Trophoblast cell (in vitro differentiated cells and primary cell): ENCODE data around the gene SPATS2.
"Not testable (repeated sequence)": the region's sequence is repeated elsewhere in the genome, so short reads cannot be mapped to it uniquely, and the experiment has no call there.

Source experiments
- DNase-seq, 2 donors: peaks; one replicate each; pipeline ENCODE4 v3.0.0-alpha.2; 2016
- H2AFZ ChIP-seq: 2 replicates; pipeline ENCODE4 v1.6.1; 2013; ENCODE audit warnings: low read length, moderate library complexity, mild to moderate bottlenecking; ENCODE audit not compliant: insufficient read depth, poor library complexity
- H2AK5ac ChIP-seq: 2 replicates; pipeline ENCODE4 v1.6.1; 2013; ENCODE audit warnings: mild to moderate bottlenecking, low read length
- H2BK120ac ChIP-seq: 2 replicates; pipeline ENCODE4 v1.6.1; 2013; ENCODE audit warnings: low read length, mild to moderate bottlenecking, moderate library complexity; ENCODE audit not compliant: insufficient read depth, poor library complexity
- H2BK12ac ChIP-seq: 2 replicates; pipeline ENCODE4 v1.6.1; 2013; ENCODE audit warnings: mild to moderate bottlenecking, low read length, moderate library complexity
- H2BK5ac ChIP-seq: 2 replicates; pipeline ENCODE4 v1.6.1; 2013; ENCODE audit warnings: low read length, low read depth, moderate library complexity, mild to moderate bottlenecking; ENCODE audit not compliant: poor library complexity
- H3K14ac ChIP-seq: 2 replicates; pipeline ENCODE4 v1.6.1; 2013; ENCODE audit warnings: mild to moderate bottlenecking, low read length
- H3K18ac ChIP-seq: 2 replicates; pipeline ENCODE4 v1.6.1; 2013; ENCODE audit warnings: mild to moderate bottlenecking, low read length
- H3K23ac ChIP-seq: 2 replicates; pipeline ENCODE4 v1.6.1; 2013; ENCODE audit warnings: low read length
- H3K27ac ChIP-seq: 2 replicates; pipeline ENCODE4 v1.5.1; 2013; ENCODE audit warnings: low read depth, mild to moderate bottlenecking, inconsistent platforms, low read length, moderate library complexity
- H3K27me3 ChIP-seq: 2 replicates; pipeline ENCODE4 v1.6.1; 2013; ENCODE audit warnings: inconsistent platforms, mild to moderate bottlenecking, low read length, moderate library complexity; ENCODE audit not compliant: insufficient read depth
- H3K36me3 ChIP-seq, 2 experiments: 1 replicate in 1 of 2; 2 replicates in 1 of 2; pipeline ENCODE4 v1.6.1; 2013; ENCODE audit warnings: low read length in 2 of 2, mild to moderate bottlenecking in 2 of 2, moderate library complexity in 1 of 2; ENCODE audit not compliant: insufficient read depth in 2 of 2, control insufficient read depth in 1 of 2
- H3K4ac ChIP-seq: 2 replicates; pipeline ENCODE4 v1.6.1; 2013; ENCODE audit warnings: low read depth, mild to moderate bottlenecking, low read length, moderate library complexity
- H3K4me1 ChIP-seq, 2 experiments: 1 replicate in 1 of 2; 2 replicates in 1 of 2; pipeline ENCODE4 v1.6.1; 2013; ENCODE audit warnings: low read length in 2 of 2, mild to moderate bottlenecking in 2 of 2, moderate library complexity in 1 of 2; ENCODE audit not compliant: insufficient read depth in 2 of 2, control insufficient read depth in 1 of 2
- H3K4me2 ChIP-seq: 2 replicates; pipeline ENCODE4 v1.6.1; 2013; ENCODE audit warnings: inconsistent platforms, mild to moderate bottlenecking, low read length, moderate library complexity
- H3K4me3 ChIP-seq: 2 replicates; pipeline ENCODE4 v1.5.1; 2013; ENCODE audit warnings: mild to moderate bottlenecking, low read depth, low read length, inconsistent platforms
- H3K79me1 ChIP-seq: one replicate; pipeline ENCODE4 v1.6.1; 2013; ENCODE audit warnings: low read length
- H3K79me2 ChIP-seq: 2 replicates; pipeline ENCODE4 v1.6.1; 2013; ENCODE audit warnings: low read length, mild to moderate bottlenecking; ENCODE audit not compliant: control insufficient read depth, insufficient read depth, poor library complexity
- H3K9ac ChIP-seq: 2 replicates; pipeline ENCODE4 v1.6.1; 2013; ENCODE audit warnings: mild to moderate bottlenecking, low read length
- H3K9me3 ChIP-seq: 2 replicates; pipeline ENCODE4 v1.6.1; 2013; ENCODE audit warnings: low read depth, mild to moderate bottlenecking, control low read depth, inconsistent platforms, low read length; ENCODE audit not compliant: insufficient read depth
- H4K12ac ChIP-seq: 2 replicates; pipeline ENCODE4 v1.6.1; 2013; ENCODE audit warnings: low read depth, mild to moderate bottlenecking, low read length, moderate library complexity
- H4K8ac ChIP-seq: 2 replicates; pipeline ENCODE4 v1.6.1; 2013; ENCODE audit warnings: low read depth, mild to moderate bottlenecking, low read length, moderate library complexity
- H4K91ac ChIP-seq: one replicate; pipeline ENCODE4 v1.6.1; 2013; ENCODE audit warnings: low read depth, mild to moderate bottlenecking, low read length, moderate library complexity
- WGBS: extraction: QIAGEN DNeasy Blood & Tissue Kit; methylation state at CpG from one replicate; pipeline ENCODE4 v1.1.7; 2013; ENCODE audit warnings: missing lambda C conversion rate; ENCODE audit not compliant: insufficient read length, insufficient coverage; ENCODE audit errors: extremely low coverage; 5-methylcytosine and 5-hydroxymethylcytosine counted together

The SPATS2 gene

GRCh38 chr12:49332441-49332861 lies 34.8 kb upstream of the SPATS2 start:
- Histone ChIP-seq H3K27me3 (peaks cover 29% of the 10 kb centered on the region), H4K8ac (no peak overlapping the region), H3K23ac (no peak overlapping the region), H3K14ac (no peak overlapping the region), H3K4me2 (no peak overlapping the region), H2BK12ac (no peak overlapping the region), H3K79me2 (no peaks in the 10 kb centered on the region), H3K36me3 (peaks cover 25 to 29% of the 10 kb centered on the region in 2 experiments), H2AFZ (no peak overlapping the region), H3K18ac (no peak overlapping the region), H3K4ac (no peak overlapping the region), H2BK5ac (no peak overlapping the region), H3K4me1 (peaks cover 4 to 5% of the 10 kb centered on the region in 2 experiments), H4K12ac (no peak overlapping the region), H2BK120ac (no peak overlapping the region), H4K91ac (no peak overlapping the region), H3K4me3 (no peak overlapping the region), H3K9ac (no peak overlapping the region), H3K9me3 (peaks cover 13% of the 10 kb centered on the region), H3K27ac (no peak overlapping the region), H2AK5ac (no peak overlapping the region), H3K79me1 (no peaks in the 10 kb centered on the region)
- no peak for DNase-seq
- WGBS, result no CpG with 5 or more reads among the region's 17 CpGs

- H3K14ac ChIP-seq, result no peak overlapping the region
- H4K8ac ChIP-seq, result no peak overlapping the region
- peaks cover 34% of the 10 kb centered on the region for H3K27me3 ChIP-seq
- H3K9ac ChIP-seq, result no peak overlapping the region
- H2BK12ac ChIP-seq, result no peak overlapping the region
- H3K18ac ChIP-seq, result no peak overlapping the region
- H3K9me3 ChIP-seq, result peaks cover 13% of the 10 kb centered on the region
- H4K12ac ChIP-seq, result no peak overlapping the region
- H3K36me3 ChIP-seq, result peaks cover 25 to 29% of the 10 kb centered on the region in 2 experiments
- no peak overlapping the region for H2AK5ac ChIP-seq
- H3K23ac ChIP-seq, result no peak overlapping the region
- H2AFZ ChIP-seq, result no peak overlapping the region
- no peak overlapping the region for H3K27ac ChIP-seq
- H3K79me2 ChIP-seq, result no peaks in the 10 kb centered on the region
- no peak overlapping the region for H3K4me2 ChIP-seq
- no CpG with 5 or more reads among the region's 40 CpGs for WGBS
- H4K91ac ChIP-seq, result no peak overlapping the region
- H3K4me1 ChIP-seq, result peaks cover 4 to 5% of the 10 kb centered on the region in 2 experiments
- H3K4me3 ChIP-seq, result peak overlapping the region; percentile 46
- no peak overlapping the region for H3K4ac ChIP-seq
- H3K79me1 ChIP-seq, result no peaks in the 10 kb centered on the region
- no peak overlapping the region for H2BK120ac ChIP-seq
- no peak for DNase-seq
- H2BK5ac ChIP-seq, result no peak overlapping the region
Observed at GRCh38 chr12:49332891-49333371, 34.3 kb upstream of the SPATS2 start.

DNA sequence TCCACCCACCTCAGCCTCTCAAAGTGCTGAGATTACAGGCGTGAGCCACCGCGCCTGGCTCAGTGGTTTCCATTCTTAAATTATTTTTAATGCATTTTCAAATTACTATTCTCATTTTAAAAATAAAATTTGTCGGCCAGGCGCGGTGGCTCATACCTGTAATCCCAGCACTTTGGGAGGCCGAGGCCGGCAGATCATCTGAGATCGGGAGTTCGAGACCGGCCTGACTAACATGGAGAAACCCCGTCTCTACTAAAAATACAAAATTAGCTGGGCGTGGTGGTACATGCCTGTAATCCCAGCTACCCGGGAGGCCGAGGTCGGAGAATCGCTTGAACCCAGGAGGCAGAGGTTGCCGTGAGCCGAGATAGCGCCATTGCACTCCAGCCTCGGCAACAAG lies 33.5 kb upstream of the SPATS2 start:
- H3K4me2 ChIP-seq, H3K4me3 ChIP-seq, H3K14ac ChIP-seq, DNase-seq, H4K12ac ChIP-seq, H3K23ac ChIP-seq, H2BK5ac ChIP-seq, H2AK5ac ChIP-seq, H3K4me1 ChIP-seq, H3K4ac ChIP-seq, H4K91ac ChIP-seq, H3K18ac ChIP-seq, H3K79me1 ChIP-seq, H3K27ac ChIP-seq, H2BK120ac ChIP-seq, H2AFZ ChIP-seq, H4K8ac ChIP-seq, H3K79me2 ChIP-seq, H3K9ac ChIP-seq, H2BK12ac ChIP-seq: not testable (repeated sequence)
- Histone ChIP-seq H3K36me3 (peaks cover 24 to 27% of the 10 kb centered on the region in 2 experiments), H3K27me3 (peaks cover 42% of the 10 kb centered on the region), H3K9me3 (peaks cover 13% of the 10 kb centered on the region)
- WGBS, result no CpG with 5 or more reads among the region's 21 CpGs

- Histone ChIP-seq H3K23ac (no peak overlapping the region), H2BK120ac (no peak overlapping the region)
- DNase-seq, result no peak
Observed at GRCh38 chr12:49334226-49334625, 33.0 kb upstream of the SPATS2 start.

More at GRCh38 chr12:49334226-49334625, 33.0 kb upstream of the SPATS2 start:
- WGBS, result no CpG with 5 or more reads among the region's 19 CpGs
- Histone ChIP-seq H3K4me3 (no peak overlapping the region), H3K4ac (no peak overlapping the region), H2AK5ac (no peak overlapping the region), H2BK12ac (no peak overlapping the region), H3K14ac (no peak overlapping the region), H4K91ac (no peak overlapping the region), H2AFZ (no peak overlapping the region), H3K79me1 (no peaks in the 10 kb centered on the region), H3K9me3 (peaks cover 11% of the 10 kb centered on the region), H3K9ac (no peak overlapping the region), H3K36me3 (peaks cover 19 to 23% of the 10 kb centered on the region in 2 experiments), H4K8ac (no peak overlapping the region), H3K4me2 (no peak overlapping the region), H3K4me1 (peaks cover 4 to 5% of the 10 kb centered on the region in 2 experiments), H2BK5ac (no peak overlapping the region), H4K12ac (no peak overlapping the region), H3K27me3 (peaks cover 44% of the 10 kb centered on the region), H3K79me2 (no peaks in the 10 kb centered on the region), H3K18ac (no peak overlapping the region), H3K27ac (no peak overlapping the region)
